ENCODE measurements around the gene TNS3.
"Not testable (repeated sequence)": the region's sequence is repeated elsewhere in the genome, so short reads cannot be mapped to it uniquely, and the experiment has no call there.

Gene TNS3

DNA sequence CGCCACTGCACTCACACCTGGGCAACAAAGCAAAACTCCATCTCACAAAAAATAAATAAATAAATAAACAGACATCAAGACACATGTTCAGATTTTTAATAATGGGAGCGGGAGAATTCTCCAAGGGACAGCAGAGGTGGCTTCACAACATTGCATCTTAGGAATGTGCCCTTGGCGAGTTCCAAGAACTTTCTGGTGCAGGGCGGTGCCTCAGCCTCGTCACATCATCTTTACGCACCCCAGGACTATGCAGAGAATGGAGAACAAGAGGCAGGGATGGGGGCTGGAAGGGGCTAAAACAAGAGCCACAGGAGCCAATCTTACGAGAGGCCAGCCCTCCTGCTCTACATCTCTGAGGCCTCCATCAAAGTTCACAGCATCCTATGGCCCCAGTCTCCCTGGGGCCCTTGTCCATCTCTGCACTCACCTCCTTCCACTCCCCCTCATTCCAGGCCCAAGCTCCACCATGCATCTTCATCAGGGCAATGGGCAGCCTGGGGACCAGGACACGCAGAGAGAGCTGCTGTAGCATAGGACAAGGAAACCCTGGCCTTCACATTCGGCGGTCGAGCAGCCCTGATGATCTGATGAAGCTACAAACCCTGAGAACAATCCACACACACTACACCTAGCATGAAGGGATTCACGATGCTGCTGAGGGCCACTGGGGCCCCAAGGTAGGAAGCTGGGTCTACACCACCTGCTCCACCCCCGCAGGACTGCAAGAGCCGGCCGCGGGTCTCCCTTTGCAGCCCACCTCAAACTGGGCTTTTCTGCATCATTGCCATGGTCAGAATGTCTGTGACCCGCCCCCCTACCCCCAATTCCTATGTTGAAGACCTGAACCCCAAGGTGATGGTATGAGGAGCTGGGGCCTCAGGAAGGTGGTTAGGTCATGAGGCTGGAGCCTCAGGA, 22.3 kb downstream of the TNS3 start:
- no peak for DNase-seq

DNA sequence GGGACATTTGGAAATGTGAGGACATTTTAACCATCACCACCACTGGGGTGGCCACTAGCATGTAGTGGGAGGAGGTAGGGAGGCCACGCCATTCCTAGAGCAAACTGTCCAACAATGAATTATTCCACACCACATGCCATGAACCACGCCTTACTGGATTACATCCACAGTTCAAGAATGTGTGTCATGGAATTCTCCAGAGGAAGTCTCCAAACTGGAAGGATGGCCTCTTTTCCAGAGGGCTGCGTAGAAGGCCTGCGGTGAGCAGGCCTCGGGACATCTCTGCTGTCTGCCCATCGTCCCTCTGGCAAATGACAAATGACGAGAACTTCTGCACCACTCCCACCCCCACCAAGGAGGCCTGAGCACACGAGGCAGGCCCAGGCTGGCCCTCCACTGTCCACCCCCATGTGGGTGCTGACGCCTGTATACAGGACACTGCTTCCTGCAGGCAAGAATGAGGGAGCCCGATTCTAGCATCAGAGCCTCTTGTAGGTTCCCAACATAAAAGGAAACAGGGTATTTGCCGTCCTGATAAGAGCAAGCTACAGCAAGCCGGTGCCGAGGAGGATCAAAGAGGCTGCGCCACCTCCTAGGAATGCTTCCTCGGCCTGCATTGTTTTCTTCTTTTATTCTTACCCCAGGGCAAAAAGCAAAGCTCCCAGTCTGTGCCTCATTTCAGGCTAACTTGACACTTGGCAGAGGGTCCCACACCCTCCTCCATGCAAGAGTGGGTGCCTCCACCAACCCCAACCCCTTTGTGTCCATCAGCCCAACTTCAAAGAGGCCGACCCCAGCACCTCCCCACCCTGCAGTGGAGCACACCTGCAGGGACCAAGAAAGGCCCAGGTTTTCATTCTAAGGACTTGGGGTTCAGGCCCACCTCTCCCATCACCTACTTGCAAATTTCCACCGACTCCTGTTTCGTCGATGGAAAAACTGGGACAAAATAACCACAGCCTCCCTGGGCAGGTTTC, 23.9 kb downstream of the TNS3 start:
- DNase-seq, result no peak

DNA sequence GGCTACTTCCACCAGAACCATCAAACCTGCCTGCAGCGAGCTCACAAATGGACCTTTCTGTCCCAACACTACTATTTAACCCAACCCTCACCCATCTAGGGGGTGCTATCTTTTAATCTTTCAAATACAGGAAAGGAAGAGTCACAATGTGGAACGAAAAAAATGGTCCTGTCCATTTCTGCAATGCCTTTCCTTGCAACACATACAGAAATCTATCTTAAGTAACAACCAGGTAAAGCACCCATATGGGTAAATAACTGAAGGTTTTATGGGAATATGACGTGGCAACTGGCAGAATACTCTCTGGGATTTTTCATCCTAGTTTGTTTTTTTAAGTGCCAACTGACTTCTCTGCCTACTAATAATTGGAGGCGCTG, 24.6 kb downstream of the TNS3 start:
- DNase-seq, result no peak

DNA sequence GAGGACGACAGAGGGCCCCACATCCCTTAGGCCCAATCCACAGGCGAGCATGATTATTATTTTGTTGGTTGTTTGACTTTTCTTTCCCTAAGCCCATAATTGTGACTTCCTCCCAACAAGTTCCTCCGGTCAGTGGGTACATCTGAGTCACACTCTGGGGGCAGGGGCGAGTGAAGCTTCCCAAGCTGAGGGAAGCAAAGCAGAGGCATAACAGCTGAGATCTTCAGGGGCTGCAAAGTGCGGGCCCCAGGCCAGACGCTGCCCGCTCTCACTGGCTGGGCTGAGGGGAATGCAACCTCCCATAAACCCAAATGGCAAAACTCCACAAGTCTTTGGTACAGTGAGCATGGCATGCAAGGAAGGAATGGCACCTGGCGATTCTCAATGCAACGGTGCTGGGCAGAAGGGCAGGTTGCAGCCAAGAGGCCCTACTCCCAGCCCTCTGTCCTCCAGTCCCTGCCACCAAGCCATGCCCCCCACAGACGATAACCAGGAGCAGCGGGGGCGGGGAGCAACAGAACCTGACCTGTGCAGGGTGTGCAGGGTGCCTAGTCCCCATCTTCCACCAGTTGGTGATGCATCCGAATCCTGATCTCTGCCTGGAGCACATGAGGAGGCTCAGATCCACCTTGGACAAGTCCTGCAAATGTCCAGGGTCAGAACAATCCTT, 25.3 kb downstream of the TNS3 start:
- DNase-seq, result no peak

DNA sequence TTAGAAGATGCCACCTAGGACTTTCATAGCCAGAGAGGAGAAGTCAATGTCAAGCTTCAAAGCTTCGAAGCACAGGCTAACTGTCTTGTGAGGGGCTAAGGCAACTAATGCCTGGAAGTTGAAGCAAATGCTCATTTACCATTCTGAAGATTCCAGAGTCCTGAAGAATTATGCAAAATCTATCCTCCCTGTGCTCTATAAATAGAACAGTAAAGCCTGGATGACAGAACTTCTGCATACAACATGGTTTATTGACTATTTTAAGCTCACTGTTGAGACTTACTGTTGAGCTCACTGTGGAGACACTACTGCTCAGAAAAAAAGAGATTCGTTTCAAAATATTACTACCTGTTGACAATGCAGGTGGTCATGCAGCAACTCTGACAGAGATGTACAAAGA, 28.6 kb downstream of the TNS3 start:
- no peak for DNase-seq

DNA sequence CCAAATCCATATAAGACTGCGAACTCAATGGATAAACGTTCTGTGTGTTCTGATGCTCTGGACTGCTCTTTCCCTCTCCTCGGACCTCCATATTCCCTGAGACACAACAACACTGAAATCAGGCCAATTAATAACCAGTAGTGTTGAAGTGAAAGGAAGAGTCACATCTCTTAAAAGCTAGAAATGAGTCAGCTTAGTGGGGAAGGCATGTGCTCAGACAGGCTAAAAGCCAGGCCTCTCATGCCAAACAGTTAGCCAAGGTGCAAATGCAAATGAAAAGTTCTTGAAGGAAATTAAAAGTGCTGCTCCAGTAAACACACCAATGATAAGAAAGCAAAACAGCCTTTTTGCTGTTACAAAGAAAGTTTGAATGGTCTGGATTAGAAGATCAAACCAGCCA, 29.3 kb downstream of the TNS3 start:
- DNase-seq, result no peak

DNA sequence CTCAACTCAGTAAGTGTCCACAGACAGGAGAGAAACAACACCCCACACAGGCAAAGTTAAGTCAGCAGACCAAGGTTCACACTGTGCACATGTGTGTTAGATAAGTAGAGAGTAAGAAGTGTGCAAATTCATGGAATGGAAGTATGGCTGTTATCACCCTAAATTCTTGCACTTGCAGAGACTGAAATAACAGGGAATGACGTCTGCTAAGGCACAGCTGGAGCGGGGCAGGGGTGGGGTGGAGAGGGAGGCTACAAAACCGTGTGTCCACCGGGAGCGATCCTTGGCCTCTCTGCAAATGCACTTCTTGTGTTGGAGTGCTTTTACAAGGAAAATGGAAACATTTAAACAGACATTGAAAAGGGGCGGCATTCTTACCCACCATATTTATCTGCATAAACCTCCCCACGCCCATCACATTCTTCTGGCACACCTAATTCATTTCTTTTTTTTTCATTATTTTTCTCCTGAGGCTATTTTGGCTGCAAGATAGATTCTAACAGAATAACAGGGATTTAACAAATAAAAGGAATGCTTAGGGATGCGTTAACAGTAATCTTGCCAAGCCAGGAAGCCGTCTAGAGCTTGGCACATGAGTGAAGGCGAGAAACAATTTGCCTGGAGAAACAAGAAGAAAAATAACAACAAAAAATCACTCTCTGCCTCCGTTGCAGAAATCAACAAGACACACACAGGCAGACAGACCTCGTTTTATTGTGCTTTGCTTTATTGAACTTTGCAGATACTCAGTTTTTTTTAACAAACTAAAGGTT, 30.1 kb downstream of the TNS3 start:
- no peak for DNase-seq

DNA sequence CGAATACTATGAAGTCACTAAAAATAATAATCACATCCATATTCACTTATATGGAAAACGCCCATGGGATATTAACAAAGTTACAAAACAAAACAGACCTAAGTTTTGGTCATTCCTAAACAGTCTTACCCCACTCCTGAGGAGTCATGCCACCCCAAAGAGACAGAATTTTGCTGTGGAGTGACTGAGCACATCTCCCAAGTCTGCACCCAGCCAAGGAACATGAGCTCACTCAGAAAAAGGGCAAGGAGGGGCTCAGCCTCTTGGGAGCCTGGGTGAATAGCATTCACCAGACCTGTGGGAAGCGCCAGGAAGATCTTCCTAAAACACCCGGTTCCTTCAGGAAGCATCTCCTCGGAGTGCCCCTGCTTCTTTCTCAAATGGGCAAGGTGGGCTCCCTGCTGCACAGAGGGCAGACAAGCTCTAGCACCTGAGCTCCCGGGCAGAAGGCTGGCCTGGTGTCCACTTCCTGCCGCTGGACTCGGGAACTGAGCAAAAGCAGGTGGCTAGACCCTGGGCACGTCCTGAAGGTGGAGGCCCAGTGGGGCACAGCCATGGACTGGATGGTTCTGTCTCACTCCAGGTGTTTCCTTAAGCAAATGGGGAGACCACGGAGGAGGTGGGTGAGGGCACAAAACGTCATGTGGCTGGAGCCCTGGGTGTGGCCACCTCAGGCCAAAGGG, 31.0 kb downstream of the TNS3 start:
- DNase-seq, result no peak

DNA sequence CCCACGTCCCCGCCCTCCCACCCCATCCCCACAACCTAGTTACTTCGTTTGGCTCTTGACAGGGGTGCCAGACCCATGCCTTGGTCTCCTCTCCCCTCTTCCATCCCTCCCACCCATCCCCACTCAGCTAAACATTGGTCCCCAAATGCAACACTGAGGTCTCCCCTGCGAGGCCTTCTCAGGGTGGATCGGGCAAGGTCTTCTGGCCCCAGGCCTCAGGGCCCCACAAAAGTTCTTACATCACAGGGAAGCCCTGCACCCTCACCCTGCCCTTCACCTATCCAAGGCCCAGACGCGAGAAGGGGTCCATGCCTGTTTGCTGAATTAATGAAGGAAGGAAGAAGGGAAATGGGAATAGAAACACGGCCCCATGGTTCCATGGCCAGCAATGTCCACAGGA, 32.0 kb downstream of the TNS3 start:
- no peak for DNase-seq

DNA sequence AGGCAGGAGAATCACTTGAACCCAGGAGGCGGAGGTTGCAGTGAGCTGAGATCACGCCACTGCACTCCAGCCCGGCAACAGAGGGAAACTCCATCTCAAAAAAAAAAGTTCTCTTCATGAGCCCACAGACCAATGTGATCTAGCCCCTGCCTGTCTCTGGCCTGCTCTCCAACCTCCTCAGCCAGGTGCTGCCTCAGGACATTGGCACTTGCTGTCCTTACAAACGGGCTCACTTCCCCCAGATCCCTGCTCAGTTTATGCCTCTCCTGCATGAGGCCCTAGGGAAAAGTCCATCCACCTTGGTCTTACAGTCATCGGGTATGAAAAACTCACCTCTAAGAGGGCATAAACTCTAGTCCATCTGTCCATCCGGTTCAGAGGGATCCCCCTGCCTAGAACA, 32.5 kb downstream of the TNS3 start:
- no peak for DNase-seq

DNA sequence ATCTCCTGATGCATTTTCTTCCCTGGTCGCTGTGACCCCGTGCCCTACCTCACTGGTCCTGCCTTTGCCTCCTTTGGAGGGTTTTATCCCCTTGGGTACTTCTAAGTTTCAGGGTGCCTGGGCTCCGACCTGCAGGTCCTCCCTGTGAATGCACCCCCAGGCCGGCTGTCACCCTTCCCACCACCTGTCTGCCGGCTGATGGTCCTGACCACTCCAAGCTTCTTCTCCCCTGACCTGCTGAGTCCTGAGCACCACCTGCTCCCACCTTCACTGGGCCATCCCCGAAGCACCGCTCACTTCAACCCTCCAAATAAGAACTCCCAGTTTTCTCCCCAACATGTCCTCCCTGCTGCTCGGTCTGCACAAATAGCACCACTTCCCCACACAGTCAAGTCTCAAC, 33.4 kb downstream of the TNS3 start:
- DNase-seq, result no peak

DNA sequence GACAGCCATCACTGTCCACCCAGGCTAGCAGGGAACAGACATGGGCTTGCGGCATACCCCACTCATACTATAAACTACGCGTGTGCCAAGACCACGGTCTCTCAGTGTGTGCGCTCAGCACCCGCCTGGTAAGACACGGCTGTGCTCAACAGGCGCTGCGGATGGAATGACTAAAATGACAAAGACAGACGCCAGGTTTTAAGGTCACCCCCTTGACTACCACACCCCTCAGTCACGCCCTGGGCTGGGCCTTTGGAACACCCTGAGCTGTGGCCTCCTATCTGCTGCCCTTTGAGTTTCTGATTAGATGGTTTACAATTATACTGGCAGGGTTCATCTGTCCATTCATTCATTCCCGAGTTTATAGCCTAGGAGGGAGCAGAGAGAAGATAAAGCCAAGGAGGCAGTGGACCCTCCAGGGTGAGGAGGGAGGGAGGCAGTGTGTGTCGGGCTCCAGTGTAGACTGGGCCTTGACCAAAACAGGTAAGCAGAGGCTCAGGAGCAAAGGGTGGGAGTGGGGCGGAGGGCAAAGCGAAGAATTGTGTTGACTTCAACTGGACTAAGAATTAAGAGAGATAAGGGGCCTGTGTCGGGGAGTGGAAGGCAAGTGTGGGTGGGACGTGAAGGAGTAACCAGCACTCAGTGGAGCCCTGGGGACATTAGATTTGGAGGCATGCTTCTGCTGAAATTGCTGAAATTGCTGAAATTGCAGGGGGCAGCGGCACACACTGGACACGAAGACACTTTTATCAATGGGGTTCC, 35.0 kb downstream of the TNS3 start:
- no peak for DNase-seq

DNA sequence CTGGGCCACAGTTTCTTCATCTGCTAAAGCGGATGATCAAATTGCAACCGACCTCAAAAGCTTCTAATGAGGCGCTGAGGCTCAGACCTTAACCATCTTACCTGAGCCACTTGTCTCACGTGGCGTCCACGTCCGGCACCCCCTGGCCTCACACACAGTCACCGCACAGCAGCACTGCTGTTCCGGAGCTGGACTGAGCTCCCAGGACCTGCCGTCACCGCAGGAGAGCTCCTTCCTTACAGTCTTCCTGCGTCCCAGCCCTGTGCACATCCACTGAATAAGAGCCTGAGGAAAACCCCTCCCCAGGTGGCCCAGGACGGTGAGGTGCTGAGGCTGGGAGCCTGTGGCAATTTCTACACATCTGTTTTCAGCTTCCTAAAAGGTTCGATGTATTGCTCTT, 35.7 kb downstream of the TNS3 start:
- DNase-seq, result no peak

DNA sequence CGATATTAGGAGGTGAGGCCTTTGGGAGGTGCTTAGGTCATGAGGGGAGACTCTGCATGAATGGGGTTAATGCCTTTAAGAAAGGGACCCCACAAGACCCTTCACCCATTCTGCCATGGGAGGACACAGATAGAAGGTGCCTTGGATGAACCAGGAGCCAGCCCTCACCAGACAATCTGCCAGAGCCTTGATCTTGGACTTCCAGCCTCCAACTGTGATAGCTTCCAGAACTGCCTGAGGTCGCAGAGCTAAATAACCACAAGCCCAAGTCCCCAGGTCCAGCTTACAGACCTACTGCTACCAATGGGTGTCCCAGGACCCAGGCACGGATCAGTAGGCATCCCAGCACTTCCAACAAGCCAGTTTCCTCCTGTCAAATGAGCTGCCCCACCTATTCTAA, 37.5 kb downstream of the TNS3 start:
- DNase-seq, result no peak

DNA sequence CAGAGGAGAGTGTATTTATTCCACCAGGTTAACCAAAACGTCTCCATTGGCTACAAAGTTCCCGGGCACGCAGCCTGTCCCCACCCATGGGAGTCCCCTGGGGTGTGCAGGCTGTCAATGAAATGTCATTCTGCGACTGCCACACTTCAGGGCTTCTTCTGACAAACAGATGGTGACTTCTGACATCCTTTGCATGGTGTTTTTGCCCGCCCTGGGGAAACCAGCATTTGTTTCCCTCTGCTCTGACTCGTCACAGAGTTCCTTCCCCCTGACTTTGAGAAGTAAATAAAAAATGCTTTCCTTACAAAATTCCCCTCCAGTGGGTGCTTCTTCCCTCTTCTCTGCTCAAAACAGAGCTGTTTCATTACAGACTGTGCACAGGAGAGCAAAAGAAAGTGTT, 38.2 kb downstream of the TNS3 start:
- no peak for DNase-seq

DNA sequence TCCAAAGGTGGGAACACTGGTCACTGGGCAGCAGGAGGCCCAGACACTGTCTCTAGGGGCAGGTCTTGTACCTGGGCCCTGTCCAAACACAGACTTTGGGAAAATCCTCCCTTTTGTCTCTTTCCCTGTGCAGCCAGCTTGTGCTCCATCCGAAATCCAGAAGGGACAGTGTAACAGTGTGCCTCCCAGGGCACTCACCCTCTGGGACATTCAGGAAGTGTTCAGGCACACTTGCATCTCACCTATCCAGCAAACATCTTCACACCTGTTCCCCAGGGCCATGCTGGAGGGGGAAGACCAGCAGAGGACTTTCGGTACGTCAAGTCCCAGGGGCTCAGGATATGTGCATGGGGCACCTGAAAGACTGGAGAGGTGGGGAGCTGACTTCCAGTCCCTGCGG, 38.9 kb downstream of the TNS3 start:
- DNase-seq, result no peak

DNA sequence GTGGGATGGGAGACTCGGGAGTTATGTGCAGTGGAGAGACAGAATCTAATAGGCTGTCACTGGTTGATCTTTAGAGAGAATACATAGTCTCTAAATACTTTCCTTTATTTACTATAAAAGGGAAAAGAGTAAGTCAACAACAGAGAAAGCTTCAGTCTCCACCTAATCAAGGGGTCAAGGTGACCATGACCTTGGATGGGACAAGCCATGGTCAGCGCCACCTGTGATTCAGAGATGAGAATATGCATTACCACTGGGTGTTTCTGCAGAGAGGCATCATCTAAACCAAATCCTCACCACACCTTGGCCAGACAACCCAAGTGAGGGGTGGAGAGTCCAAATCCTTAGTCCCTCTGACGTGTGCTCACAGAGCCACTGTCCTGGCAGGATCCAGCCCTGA, 39.9 kb downstream of the TNS3 start:
- DNase-seq, result no peak

DNA sequence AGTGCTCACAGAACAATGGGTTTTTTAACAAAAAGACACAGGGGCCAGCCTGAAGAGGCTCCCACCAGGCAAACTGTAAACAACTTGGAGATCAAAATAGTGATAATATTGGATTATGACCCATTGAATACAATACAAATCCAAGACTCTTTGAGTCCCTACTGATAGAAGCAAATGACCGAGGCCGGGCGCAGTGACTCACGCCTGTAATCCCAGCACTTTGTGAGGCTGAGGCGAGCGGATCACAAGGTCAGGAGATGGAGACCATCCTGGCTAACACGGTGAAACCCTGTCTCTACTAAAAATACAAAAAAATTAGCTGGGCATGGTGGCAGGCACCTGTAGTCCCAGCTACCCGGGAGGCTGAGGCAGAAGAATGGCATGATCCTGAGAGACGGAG, 40.4 kb downstream of the TNS3 start:
- not testable (repeated sequence) for DNase-seq

DNA sequence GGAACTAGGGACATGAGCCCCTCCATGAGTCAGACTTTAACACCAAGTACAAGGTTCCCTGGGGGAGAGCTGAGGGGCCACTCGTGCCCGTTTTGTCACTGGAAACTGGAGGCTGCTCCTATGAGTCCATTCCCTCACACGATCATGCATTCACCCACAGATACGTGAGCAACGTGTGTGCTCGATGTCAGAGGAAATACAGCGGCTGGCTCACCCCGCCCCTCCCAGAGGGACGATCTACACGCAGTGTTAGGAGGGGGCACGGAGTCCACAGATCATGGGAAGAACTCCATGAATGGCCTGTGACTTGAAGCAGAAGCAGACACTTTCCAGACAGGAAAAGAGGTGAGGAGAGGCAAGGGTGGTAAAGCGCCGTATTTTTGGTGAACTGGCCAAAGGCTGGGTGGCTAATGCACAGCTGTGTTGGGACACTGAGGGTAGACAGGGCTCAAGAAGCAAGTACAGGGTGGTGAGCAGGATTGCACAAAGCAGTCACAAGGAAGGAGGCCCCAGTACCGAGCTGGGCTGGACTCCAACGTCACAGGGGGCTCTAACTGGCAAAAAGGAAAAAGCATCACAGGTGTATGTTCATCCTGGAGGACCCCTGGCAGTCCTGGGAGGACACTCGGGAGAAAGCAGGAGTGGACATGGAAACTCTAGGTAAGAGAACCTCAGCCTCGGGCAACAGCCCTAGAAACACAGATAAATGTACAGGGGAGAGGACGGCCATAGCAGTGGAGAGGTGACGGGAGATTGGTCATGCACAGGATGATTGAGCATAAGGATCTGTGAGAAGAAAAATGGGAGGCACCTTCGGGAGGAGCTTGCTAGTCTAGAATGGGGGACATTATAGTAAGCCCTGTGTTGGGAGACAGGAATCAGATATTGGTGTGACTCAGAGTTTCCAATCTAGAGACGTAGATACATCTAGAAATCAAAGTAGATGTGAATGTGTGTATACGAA, 41.2 kb downstream of the TNS3 start:
- no peak for DNase-seq

DNA sequence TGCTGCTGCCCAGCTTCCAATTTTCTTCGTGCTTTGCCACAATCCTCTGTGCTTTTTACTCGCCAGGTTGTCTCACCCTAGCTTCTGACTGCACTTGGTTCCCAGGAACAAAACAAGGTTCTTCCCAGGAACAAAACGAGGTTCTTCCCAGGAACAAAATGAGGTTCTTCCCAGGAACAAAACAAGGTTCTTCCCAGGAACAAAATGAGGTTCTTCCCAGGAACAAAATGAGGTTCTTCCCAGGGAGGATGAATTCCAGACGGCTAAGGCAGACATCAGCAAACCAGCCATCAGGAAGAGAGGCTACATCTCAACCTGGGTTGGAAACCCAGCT, 41.9 kb downstream of the TNS3 start:
- no peak for DNase-seq
